Liver (tissue), 9 donors: ENCODE data around the gene CLCNKB. TPM values are rescaled to one million over a fixed set of nuclear protein-coding genes. Genes with fewer than 3 reads are reported as not detected.
"Not testable (repeated sequence)": the region's sequence is repeated elsewhere in the genome, so short reads cannot be mapped to it uniquely, and the experiment has no call there.

Experiments
- DNase-seq: peaks from one replicate; pipeline ENCODE4 v3.0.0-alpha.2; 2017; ENCODE audit warnings: low spot score
- H3K27ac ChIP-seq, 2 donors: one replicate each; pipeline ENCODE4 v1.7.0; 2013; ENCODE audit warnings: inconsistent platforms in 2 of 2, low read length in 2 of 2, control low read depth in 1 of 2, low read depth in 1 of 2, mild to moderate bottlenecking in 1 of 2
- H3K27me3 ChIP-seq, 4 donors: one replicate each; pipeline versions ENCODE4 v1.6.1 to v1.7.0; 2013; ENCODE audit warnings: low read length in 3 of 4, inconsistent platforms in 1 of 4, mild to moderate bottlenecking in 1 of 4, moderate library complexity in 1 of 4; ENCODE audit not compliant: control insufficient read depth in 4 of 4, insufficient read depth in 4 of 4
- H3K36me3 ChIP-seq, 4 donors: one replicate each; pipeline versions ENCODE4 v1.6.1 to v1.7.0; 2013; ENCODE audit warnings: low read length in 3 of 4, mild to moderate bottlenecking in 3 of 4, low read depth in 1 of 4, moderate library complexity in 1 of 4; ENCODE audit not compliant: control insufficient read depth in 4 of 4, insufficient read depth in 3 of 4
- H3K4me1 ChIP-seq, 4 donors: one replicate each; pipeline versions ENCODE4 v1.6.1 to v1.7.0; 2013; ENCODE audit warnings: low read length in 3 of 4, mild to moderate bottlenecking in 3 of 4, moderate library complexity in 1 of 4; ENCODE audit not compliant: control insufficient read depth in 4 of 4, insufficient read depth in 4 of 4
- H3K4me3 ChIP-seq, 3 donors: one replicate each; pipeline versions ENCODE4 v1.6.1 to v1.7.0; 2013; ENCODE audit warnings: low read length in 3 of 3, control low read depth in 1 of 3, low read depth in 1 of 3, mild to moderate bottlenecking in 1 of 3
- H3K9ac ChIP-seq, 2 donors: one replicate each; pipeline ENCODE4 v1.7.0; 2013; ENCODE audit warnings: low read length in 2 of 2, mild to moderate bottlenecking in 2 of 2, moderate library complexity in 2 of 2, control low read depth in 1 of 2, low read depth in 1 of 2
- H3K9me3 ChIP-seq, 4 donors: one replicate each; pipeline versions ENCODE4 v1.6.1 to v1.7.0; 2013; ENCODE audit warnings: low read length in 3 of 4; ENCODE audit not compliant: control insufficient read depth in 4 of 4
- CTCF ChIP-seq: fragments of 150-350 bp; IDR thresholded peaks from 2 replicates; pipeline ENCODE4 v1.5.1; 2017; ENCODE audit warnings: improper control_type of control experiment, low read depth, low read length; ENCODE audit not compliant: missing input control
- EGR1 ChIP-seq, 2 donors: IDR thresholded peaks; 2 replicates each; pipeline ENCODE4 v1.6.1; 2016 to 2018; ENCODE audit warnings: antibody characterized with exemption in 2 of 2, low read depth in 2 of 2
- FOXA1 ChIP-seq: IDR thresholded peaks from 2 replicates; pipeline ENCODE4 v1.6.1; 2016; ENCODE audit warnings: antibody characterized with exemption
- FOXA2 ChIP-seq: IDR thresholded peaks from 2 replicates; pipeline ENCODE4 v1.6.1; 2016; ENCODE audit warnings: antibody characterized with exemption
- GABPA ChIP-seq, 2 donors: IDR thresholded peaks in 1 of 2; conservative IDR thresholded peaks in 1 of 2; 2 replicates each; pipeline ENCODE4 v1.6.1; 2016; ENCODE audit warnings: antibody characterized with exemption in 2 of 2, mild to moderate bottlenecking in 1 of 2, moderate library complexity in 1 of 2
- HNF4G ChIP-seq: IDR thresholded peaks from 2 replicates; pipeline ENCODE4 v1.6.1; 2016; ENCODE audit warnings: antibody characterized with exemption
- JUND ChIP-seq, 2 donors: IDR thresholded peaks; 2 replicates each; pipeline ENCODE4 v1.6.1; 2016; ENCODE audit warnings: antibody characterized with exemption in 2 of 2
- NR2F2 ChIP-seq: IDR thresholded peaks from 2 replicates; pipeline ENCODE4 v1.6.1; 2016; ENCODE audit warnings: antibody characterized with exemption
- RAD21 ChIP-seq, 2 donors: IDR thresholded peaks; 2 replicates each; pipeline ENCODE4 v1.6.1; 2016; ENCODE audit warnings: antibody characterized with exemption in 2 of 2, mild to moderate bottlenecking in 2 of 2
- REST ChIP-seq: IDR thresholded peaks from 2 replicates; pipeline ENCODE4 v1.6.1; 2016; ENCODE audit warnings: antibody characterized with exemption, mild to moderate bottlenecking
- RXRA ChIP-seq, 2 donors: IDR thresholded peaks; 2 replicates each; pipeline ENCODE4 v1.6.1; 2017 to 2018; ENCODE audit warnings: antibody characterized with exemption in 2 of 2, mild to moderate bottlenecking in 1 of 2
- SP1 ChIP-seq: IDR thresholded peaks from 2 replicates; pipeline ENCODE4 v1.6.1; 2018; ENCODE audit warnings: antibody characterized with exemption, mild to moderate bottlenecking
- TAF1 ChIP-seq: conservative IDR thresholded peaks from 2 replicates; pipeline ENCODE4 v1.6.1; 2016; ENCODE audit warnings: antibody characterized with exemption, mild to moderate bottlenecking
- YY1 ChIP-seq: IDR thresholded peaks from 2 replicates; pipeline ENCODE4 v1.6.1; 2016; ENCODE audit warnings: antibody characterized with exemption, mild to moderate bottlenecking
- WGBS: extraction: QIAGEN DNeasy Blood & Tissue Kit; methylation state at CpG from one replicate; pipeline ENCODE4 v1.1.7; 2013; 5-methylcytosine and 5-hydroxymethylcytosine counted together
- polyA plus RNA-seq, 2 donors: library from polyadenylated mRNA; stranded (reverse) in 1 of 2; unstranded in 1 of 2; fragments of 200-250 nt in 1 of 2; fragments of >200 nt in 1 of 2; fragmentation: Nextera tagmentation in 1 of 2; extraction: Ambion mirVana in 1 of 2; gene quantifications; one replicate each; pipeline versions ENCODE4 v1.2.1 to v1.2.3, GENCODE V29; 2013 to 2015
- total RNA-seq, 2 donors: library from RNA; depleted of rRNA; stranded (reverse); fragments of >200 nt; gene quantifications; one replicate each; pipeline ENCODE4 v1.2.3, GENCODE V29; 2014
- TF ChIP-seq, protein P1 (sequence below): IDR thresholded peaks from 2 replicates; pipeline ENCODE4 v1.6.1; 2016; ENCODE audit warnings: antibody characterized with exemption
- TF ChIP-seq, protein P2 (sequence below): IDR thresholded peaks from 2 replicates; pipeline ENCODE4 v1.6.1; 2016; ENCODE audit warnings: antibody characterized with exemption
- TF ChIP-seq, protein P3 (sequence below): IDR thresholded peaks from 2 replicates; pipeline ENCODE4 v1.6.1; 2016; ENCODE audit warnings: antibody characterized with exemption
- donor health status: healthy.
- donor health status: healthy.
- donor health status: healthy.
- donor health status: healthy.
- donor health status: healthy.

The CLCNKB gene
- total and polyA plus RNA-seq, 4 donors, result not detected

GRCh38 chr1:16050328-16050727 lies 6.7 kb downstream of the CLCNKB start (continued):
- TF ChIP-seq CTCF, result no peak
- no peak for TF ChIP-seq EGR1 (IDR thresholded peaks at IDR 0.05; ENCODE audit: low read depth in 2 of 2)
- TF ChIP-seq, protein P1, sequence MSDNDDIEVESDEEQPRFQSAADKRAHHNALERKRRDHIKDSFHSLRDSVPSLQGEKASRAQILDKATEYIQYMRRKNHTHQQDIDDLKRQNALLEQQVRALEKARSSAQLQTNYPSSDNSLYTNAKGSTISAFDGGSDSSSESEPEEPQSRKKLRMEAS, result no peak
- TF ChIP-seq, protein P2, sequence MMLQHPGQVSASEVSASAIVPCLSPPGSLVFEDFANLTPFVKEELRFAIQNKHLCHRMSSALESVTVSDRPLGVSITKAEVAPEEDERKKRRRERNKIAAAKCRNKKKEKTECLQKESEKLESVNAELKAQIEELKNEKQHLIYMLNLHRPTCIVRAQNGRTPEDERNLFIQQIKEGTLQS, result no peak
- no peak for TF ChIP-seq SP1
- no peak for TF ChIP-seq TAF1

GRCh38 chr1:16051039-16051438 lies 7.5 kb downstream of the CLCNKB start:
- no peaks in the 10 kb centered on the region for H3K36me3 ChIP-seq
- no peak for TF ChIP-seq SP1
- TF ChIP-seq GABPA (IDR thresholded peaks at IDR 0.05 in 1 of 2, conservative IDR thresholded peaks at IDR 0.05 in 1 of 2), result no peak
- no peak for TF ChIP-seq RAD21 (IDR thresholded peaks at IDR 0.05)
- TF ChIP-seq, protein P2, result no peak
- no peak for TF ChIP-seq YY1
- TF ChIP-seq, protein P1, result no peak
- TF ChIP-seq, protein P3, sequence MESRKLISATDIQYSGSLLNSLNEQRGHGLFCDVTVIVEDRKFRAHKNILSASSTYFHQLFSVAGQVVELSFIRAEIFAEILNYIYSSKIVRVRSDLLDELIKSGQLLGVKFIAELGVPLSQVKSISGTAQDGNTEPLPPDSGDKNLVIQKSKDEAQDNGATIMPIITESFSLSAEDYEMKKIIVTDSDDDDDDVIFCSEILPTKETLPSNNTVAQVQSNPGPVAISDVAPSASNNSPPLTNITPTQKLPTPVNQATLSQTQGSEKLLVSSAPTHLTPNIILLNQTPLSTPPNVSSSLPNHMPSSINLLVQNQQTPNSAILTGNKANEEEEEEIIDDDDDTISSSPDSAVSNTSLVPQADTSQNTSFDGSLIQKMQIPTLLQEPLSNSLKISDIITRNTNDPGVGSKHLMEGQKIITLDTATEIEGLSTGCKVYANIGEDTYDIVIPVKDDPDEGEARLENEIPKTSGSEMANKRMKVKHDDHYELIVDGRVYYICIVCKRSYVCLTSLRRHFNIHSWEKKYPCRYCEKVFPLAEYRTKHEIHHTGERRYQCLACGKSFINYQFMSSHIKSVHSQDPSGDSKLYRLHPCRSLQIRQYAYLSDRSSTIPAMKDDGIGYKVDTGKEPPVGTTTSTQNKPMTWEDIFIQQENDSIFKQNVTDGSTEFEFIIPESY, result no peak
- TF ChIP-seq NR2F2, result no peak
- no peak for TF ChIP-seq FOXA2
- no peak for TF ChIP-seq JUND (IDR thresholded peaks at IDR 0.05)
- no peak for TF ChIP-seq TAF1
- no peak for TF ChIP-seq EGR1 (IDR thresholded peaks at IDR 0.05; ENCODE audit: low read depth in 2 of 2)
- no peak for TF ChIP-seq CTCF
- no peak for TF ChIP-seq RXRA (IDR thresholded peaks at IDR 0.05)
- no peak for TF ChIP-seq HNF4G
- no peak for TF ChIP-seq FOXA1
- no peak for TF ChIP-seq REST
- H3K9me3 ChIP-seq, result no peaks in the 10 kb centered on the region
- H3K4me3 ChIP-seq, result no peak overlapping the region
- H3K9ac ChIP-seq, result no peak overlapping the region
- no peak overlapping the region for H3K27ac ChIP-seq
- no peak for DNase-seq
- WGBS, result 89% methylated on average over 3 of the region's 3 CpGs
- H3K27me3 ChIP-seq, result no peaks in the 10 kb centered on the region
- H3K4me1 ChIP-seq, result peaks cover 0 to 6% (median 2%) of the 10 kb centered on the region in 4 donors

DNA sequence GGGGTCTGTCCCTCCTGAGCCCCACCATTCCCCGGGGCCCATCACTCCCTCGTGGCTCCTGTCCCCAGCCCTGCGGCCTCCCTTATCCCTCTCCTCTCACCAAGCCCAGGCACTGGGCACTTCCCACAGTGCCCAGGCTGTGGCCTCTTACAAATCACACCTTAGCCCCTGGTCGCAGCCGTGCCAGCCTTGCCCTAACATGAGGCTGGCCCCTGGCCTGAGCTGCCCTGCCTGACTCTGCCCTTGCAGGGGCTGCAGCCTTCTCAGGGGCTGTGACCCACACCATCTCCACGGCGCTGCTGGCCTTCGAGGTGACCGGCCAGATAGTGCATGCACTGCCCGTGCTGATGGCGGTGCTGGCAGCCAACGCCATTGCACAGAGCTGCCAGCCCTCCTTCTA lies 8.4 kb downstream of the CLCNKB start:
- not testable (repeated sequence) for H3K9me3 ChIP-seq, H3K9ac ChIP-seq, DNase-seq, H3K27ac ChIP-seq, H3K27me3 ChIP-seq, H3K36me3 ChIP-seq, H3K4me1 ChIP-seq, H3K4me3 ChIP-seq
- 94% methylated on average over 12 of the region's 12 CpGs for WGBS
